GM21381 (cell line): ENCODE results near the gene AUTS2.
A peak's percentile ranks its signal among the peaks of the same experiment; 100 is the strongest.

Source experiments
- ATAC-seq: cut with Tn5 transposase; IDR thresholded peaks from one replicate; pipeline ENCODE4 v1.9.1; 2021; ENCODE audit warnings: mild to moderate bottlenecking, moderate library complexity; ENCODE audit not compliant: unreplicated experiment

Gene AUTS2

DNA sequence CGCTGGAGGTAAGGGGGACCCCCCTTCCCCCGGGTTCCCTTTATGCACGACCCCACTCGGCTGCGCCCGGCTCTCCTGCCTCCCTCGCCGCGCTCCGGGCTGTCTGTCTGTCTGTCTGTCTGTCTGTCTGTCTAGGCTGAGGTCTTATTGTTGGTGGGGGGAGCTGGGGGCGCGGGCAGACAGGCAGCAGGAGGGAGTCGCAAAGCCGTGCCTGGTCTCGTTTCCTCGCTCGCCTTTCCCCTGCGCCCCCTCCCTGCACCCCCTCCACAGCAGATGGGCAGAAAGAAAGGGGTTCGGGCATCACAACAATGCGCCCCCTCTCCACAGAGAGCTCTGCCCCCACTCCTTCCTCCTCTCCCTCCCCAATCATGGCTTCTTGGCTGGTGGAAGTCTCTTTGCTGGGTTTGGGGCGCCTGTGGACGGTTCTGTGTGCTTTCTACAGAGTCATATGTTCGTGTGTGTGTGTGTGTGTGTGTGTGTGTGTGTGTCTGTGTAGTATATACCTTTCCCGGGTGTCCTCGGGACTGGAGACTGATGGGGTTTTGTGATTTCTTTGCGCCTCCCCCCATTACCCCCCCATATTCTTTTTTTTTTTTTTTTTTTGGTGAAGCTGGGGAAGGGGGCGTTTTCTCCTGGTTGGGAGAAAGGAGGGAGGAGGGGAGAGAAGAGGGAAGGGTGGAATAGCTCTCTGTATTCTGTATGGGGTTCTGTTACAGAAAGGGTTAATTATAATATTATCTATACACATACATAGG is 1.9 kb downstream of the AUTS2 start:
- ATAC-seq: no peak

DNA sequence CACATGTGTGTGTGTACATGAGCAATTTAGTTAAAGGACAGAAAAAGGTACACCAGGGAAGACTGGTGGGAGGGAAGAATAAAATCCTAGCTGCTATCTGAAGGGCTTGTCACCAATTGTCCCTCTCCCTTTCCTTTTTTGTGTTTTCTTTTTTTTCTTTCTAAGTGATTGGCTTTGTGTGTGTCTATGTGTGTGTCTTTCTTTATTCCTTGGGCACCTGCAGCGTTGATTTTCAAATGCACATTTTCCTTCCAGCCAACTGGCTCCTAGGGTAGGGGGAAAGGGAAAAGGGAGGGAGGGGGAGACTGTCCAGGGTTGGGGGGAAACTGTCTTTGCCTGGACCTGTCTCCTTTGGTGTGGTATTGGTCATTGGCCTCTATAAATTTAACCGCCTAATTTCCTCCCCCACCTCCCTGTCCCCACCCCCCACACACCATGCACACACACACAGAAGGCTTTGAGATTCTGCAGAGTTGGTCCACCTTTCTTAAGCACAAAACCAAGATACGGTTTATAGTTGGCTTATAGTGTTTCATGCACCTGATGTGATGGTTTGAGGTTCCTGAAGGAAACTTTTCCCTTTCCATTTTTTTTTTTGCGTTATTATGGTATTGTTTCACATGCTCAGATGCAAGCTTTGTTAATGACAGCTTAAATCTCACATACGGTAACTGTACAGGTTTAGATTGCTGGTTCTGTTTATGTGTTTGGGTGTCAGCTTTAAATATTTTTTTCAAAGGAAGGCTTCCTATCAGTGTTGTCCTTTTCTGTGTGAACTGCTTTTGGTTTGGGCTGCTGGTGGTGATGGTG is 2.6 kb downstream of the AUTS2 start:
- no peak for ATAC-seq

DNA sequence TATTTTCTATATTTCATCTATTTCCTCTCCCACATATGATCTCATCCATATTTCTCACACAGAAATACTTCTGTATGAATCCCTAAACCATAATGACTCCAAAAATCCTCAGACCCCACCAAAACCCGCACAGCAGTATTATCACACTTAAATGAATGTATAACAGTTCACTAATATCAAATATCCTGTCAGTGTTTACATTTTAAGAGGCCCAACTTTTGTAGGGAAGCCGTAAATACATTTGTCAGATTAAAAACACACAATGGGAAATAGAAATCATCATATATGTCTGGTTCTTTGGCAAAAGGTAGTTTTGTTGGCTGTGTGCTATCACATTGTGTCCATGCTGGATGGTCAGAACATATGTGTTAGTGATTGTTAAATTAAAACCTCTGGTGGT is 4.2 kb downstream of the AUTS2 start:
- ATAC-seq: no peak

DNA sequence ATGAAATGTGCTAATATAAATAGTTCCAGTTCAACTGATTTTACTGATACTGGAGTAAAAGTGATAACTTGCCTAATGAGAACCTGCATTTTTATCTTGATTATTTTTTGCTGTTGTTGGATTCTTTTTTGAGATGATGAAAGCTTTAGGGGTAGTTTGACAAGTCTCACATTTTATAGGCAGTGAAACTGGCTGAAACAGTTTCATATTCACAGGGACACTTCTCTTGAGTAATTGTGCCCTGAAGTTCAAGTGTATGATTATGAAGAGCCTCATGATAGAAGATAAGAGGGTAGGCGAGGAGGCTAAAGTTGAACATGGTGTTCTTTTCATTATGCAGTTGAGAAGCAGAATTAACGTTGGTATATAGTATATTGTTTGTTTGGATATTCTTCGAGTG is 5.1 kb downstream of the AUTS2 start:
- no peak for ATAC-seq

DNA sequence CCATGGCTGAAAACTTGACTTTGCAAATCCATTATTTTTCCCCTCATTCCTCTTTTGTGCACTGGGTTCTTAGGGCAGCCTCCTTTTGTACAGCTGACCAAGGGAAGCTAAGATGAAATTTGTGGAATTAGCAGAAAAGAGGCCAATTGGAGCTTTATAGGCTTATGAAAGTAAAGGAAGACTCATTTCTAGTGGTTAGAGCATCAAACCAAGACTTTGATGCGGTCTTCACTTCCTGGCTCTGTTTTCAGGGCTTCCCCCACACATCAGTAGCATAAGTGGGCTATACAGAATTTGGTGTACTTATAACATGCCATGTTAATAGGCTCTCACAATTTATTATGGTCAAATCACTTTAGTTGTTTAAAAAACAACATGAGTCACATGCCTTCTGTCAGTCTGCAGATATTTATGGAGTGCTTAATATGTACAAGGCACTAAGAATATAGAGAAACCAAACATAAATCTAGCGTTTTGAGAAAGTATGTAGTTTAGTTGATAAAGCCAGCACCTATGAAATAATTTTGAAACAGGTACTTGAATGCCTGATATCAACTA is 5.7 kb downstream of the AUTS2 start:
- peak; percentile 63 for ATAC-seq

DNA sequence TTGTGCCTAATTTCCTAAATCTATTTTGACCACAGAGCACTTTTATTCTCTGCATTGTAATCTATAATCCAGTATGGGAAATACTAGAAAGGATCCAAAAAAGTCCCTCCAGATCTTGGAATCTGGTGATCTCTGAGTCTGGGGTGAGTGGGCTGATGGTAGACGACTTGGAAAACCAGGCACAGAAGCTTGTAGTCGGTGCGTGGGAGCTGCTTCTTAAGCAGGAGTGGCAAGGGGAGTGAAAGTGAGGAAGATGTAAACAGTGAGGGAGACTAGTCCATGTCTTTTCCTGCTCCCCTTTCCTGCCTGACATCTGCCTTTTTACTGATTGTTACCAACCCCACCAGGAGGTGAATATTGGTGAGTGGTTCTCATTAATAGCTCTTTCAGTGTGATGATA is 6.8 kb downstream of the AUTS2 start:
- no peak for ATAC-seq

DNA sequence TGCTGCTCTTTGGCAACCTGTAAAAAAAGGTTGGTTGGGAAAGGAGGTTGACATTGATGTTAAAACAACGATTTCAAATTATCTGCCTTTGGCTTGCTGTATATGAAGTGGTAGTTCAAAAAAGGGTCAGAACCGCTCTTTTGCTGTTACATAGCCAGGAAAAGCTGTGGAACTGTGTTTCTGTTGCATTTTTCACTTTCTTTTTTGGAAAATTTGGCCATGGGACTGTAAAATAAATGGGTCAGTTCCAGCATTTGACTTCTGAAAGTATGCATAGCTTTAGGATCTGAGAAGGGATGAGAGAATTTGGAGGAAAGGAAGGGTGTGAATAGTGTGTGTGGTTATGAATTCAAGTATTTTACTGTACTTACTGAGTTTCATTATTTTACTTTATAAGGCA is 7.3 kb downstream of the AUTS2 start:
- ATAC-seq: no peak

DNA sequence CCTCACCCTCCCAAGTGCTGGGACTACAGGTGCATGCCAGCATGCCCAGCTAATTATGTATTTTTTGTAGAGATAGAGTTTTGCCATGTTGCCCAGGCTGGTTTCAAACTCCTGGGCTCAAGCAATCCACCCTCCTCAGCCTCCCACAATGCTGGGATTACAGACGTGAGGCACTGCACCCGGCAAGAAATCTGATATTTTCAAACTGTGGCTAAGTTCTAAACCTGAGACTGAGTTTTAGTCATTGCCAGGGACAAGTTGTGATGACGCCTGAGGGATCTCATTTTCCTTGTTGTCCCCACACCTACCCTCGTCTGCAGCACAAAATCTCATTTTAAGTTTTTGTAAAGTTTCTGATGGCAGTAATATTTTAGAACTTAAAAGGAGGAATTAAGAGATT is 9.8 kb downstream of the AUTS2 start:
- ATAC-seq: no peak

DNA sequence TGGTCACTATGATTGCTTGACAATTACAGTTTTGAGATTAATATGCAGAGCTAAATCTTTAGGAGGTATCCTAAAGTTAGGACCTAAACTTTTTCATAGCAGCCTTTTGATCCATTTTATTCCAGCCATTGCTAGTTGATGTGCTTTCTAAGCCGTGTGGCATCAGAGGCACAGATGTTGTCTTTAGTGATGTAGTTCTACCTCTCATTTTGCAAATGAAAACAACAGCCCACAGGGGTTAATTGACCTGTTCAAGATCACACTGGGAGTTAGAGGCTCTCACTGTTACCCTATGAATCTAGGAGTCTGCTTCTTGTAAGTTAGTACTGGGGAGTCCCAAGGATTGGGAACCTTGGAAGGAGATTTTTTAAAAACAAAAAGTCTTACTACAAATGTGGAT is 10.6 kb downstream of the AUTS2 start:
- no peak for ATAC-seq

DNA sequence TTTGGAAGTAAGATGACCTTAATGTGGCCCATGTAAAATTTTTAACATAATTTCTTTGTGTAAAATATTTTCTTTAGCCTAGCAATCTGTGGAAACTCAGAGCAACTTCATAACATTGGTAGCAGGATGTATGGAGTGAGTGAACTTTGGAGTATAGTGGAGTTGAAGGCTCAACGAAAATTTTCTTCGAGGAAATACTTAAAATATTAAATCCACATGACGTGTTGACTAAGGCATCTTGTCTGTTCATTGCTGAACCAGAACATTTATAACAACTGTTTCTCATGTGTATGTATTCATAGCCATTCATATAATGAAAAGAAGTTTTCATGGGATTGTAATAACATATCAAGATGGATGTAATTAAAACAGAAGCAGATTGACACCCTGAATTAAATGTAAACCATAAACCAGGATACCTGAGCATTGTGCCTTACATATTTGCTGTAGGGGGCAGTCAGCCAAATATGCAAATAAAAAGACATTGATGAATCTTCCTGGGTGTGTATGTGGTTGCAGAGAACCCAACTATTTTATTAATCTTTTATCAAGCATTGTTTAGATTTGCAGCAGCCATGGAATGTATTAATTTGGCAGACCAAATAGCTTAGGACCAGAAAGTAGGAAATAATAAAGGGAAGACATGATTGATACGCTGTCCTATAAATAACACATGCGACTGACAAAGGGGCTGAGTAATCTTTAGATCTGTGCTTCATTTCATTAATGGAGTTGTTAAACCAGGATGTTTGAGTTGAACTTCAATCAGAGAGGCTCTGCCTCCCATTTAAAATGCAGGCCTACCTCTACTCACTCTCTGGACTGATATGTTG is 11.5 kb downstream of the AUTS2 start:
- no peak for ATAC-seq

DNA sequence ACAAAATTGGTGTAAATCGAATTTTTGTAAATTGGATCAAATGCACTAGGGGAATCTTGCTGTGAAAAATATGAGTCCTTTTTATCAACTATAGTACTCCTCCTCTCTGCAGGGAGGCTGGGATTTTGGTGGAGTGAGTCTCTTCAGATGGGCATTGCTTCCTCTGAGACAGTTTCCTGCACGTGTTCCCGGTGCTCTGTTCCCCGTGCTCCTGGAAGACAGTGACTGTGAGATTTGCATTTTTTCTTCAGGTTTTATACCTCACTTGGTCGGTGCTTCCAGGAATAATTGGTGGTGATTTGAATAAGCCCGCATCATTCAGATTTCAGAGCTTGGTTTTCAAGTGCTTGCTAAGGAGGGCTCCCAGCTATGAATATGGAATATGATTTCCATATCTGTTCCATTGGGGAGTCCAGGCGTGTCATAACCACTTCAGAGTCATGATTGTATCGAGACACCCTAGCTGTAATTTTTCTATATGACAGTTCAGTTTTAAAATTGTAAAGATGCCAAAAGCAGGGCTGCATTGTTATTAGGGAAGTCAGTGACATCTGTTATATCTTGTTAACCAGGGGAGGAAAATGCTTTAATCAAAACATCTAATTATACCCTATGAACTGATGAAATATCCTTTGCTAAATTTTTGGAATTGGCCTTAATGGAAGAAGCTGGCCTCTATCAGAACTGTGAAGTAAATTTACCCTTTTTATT is 12.3 kb downstream of the AUTS2 start:
- no peak for ATAC-seq

DNA sequence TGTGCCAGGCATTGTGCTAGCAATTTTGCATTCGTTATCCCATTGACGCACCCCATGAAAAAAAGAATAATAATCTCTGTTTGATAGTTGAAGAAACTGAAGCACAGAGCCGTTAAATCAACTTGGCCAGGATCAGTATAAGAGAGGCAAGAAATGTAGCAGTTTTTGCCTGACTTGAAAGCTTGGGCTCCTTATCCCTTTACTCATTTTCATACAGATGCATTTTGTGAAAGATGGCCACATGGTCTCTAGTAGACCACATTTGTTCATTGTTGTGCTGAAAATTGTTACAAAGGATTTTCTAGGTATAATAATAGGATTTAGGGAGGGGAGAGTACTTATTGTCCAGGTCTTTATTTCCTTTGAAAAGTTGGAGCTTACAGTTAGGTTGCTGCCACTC is 14.7 kb downstream of the AUTS2 start:
- ATAC-seq: no peak

DNA sequence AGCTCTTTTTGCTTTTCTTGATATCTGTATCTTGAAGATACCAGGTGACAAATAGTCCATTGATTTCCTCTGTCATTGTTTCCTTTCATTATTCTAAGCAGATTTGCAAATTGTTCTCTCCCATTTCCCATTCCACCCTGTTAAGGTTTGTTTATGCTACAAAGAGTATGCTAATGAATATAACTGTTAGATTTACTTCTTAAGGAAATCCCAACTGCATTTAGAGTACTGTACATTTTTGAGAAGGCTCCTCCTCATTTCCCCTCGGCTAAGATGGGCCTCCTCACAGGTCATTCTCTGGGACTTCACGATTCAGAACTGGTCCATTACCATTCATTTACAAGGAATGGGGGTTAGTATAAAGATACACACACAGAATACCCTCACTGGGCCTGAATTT is 15.6 kb downstream of the AUTS2 start:
- ATAC-seq: no peak

DNA sequence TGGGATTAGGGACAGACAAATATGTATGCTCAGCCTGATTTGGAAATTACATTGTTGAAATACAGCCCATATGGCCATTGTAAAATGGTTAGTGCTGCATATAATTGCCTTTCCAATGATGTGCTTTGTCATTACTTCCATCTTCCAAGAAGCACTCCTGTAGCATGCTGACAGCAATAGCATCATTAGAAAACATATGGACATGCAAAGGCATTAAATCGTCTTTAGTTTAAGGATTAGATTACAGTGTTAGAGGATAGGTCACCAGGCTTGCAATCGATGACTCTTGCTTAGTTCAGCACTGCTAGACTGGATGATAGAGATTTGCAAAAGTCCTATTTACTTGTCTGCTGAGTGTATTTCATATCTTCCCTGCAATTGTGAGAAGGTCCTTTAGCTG is 17.4 kb downstream of the AUTS2 start:
- ATAC-seq: no peak

DNA sequence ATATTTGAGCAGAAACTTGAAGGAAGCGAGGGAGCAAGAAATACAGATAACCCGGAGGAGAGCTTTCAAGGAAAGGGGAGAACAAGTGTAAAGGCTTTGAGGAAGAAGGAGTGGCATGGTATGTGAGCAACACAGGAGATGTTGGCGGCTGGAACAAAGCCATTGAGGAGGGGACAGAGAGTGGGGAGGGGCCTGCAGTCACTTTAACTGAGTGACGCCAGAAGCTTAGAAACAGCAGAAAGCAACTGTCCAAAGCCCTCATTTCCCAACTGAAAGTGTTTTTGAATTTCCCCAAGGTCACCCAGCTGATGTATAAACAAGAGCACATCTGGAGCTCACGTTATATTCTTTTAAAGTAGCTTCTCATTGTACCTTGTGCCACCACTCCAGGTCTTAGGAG is 19.1 kb downstream of the AUTS2 start:
- ATAC-seq: no peak

DNA sequence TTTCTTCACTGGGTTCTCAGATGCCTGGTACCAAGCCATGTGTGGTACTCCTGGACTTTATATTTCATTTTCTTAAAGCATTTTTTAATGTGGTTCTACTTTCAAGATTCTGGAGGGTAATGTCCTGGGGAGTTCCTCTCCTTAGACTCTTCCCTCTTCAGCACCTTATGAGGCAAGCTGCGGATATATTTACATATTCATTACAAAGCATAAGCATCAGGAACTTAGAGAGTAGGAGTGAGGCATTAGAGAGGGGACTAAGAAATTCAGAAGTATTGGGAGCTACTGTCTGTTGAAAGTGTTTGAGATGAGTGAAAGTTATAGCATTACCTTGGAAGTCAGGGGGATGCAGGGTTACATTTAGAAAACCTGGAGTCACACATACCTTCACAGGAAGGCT is 20.8 kb downstream of the AUTS2 start:
- ATAC-seq: no peak

DNA sequence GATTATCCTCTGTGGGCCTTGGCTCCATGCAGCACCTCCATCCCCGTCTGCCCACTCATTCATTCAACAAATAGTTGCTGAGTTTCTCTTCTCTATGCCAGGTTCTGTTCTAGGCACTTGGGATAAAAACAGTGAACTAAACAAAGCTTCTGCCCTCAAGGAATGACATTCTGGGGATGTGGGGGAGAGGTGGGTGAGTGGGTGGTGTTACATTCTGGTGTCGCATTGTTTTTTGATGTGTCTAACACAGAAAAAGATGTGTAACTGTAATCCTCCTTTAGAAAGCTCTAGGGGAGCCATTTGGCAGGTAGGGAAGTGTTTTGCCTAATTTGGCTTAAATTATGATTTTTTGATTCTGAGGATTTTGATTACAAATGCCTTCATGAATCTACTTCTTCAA is 21.4 kb downstream of the AUTS2 start:
- ATAC-seq: no peak

DNA sequence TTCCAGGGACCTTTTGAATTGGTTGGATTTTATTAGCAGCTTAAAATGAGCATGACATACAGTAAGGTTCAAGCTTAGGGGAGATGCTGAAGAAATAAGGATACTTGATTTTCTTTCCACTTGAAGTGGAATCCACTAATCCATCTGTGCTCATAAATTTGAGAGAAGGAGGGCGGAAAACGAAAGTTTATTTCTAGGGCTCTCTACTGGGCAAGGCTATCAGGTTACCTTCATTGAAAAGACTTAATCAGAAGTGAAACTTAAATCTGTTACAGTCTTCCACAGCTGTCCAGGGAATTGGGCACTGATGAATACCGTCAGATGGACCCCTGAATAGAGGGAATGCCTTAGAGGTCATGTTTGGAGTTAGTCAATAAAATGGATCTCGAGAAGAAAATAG is 21.8 kb downstream of the AUTS2 start:
- ATAC-seq: no peak

DNA sequence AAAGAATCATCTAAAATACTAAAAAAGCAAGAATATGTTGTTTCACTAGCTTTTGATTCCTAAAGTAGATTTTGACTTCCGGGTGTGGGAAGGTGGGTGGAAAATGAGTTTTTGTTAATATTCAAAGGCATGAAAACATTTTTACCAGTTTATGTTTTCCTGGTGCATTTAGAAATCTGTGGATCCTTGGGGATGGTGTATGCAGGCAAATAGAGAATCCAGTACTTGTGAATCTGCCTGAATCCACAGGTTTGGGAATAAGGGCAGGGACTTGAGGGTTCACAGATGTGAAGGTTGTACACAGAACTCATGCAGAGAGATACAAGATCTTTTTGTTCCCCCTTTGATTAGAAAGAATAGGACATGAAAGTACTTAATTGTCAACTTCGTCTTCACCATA is 22.4 kb downstream of the AUTS2 start:
- no peak for ATAC-seq

DNA sequence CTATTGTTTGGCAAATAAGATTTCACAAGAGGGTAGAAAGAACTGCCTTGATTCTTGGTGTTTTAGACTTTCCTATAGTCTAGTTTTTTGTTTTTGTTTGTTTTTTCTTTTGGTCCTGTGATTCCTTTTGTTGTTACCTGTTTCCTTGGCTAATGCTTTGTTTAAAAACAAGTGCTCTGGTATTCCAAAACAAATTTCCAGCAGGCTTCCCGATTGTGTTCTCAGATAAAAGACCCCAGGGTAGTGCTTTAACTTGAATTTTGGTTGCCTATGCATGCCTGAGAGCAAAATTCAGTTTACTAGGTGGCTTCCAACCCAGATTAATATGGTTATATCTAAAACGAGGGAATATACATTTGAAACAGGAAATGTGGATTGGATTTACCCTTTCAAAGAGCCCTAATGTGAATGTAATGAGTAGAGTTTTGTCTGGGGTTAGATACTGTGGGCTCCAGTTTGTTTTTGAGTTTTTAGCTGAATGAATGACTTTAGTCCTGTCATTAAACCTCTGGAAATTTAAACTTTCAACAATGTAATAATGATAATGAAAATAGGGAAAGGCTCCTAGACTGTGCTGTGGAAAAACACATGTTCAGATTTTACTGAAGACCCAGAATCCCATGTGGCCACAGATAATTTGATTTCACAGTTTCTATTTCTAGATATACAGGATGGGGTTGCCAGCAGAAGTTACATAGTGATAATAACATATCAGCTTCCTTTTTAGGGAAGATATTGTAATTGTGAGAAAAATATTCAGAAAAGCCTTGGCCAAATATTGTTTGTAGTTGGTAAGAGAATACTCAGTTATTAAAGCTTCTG is 23.9 kb downstream of the AUTS2 start:
- ATAC-seq: no peak
